GM12878 (cell line): ENCODE results near the gene DENND6B. TPM values are rescaled to one million over a fixed set of nuclear protein-coding genes. Genes with fewer than 3 reads are reported as not detected.

Experiments
- ATF7 ChIP-seq: fragments of 450-650 bp; IDR thresholded peaks from 2 replicates; pipeline ENCODE4 v1.6.1; 2016; ENCODE audit warnings: low read depth, mild to moderate bottlenecking
- BCL3 ChIP-seq: IDR thresholded peaks from 2 replicates; pipeline ENCODE4 v1.6.1; 2011; ENCODE audit warnings: borderline replicate concordance, low read depth, mild to moderate bottlenecking, moderate library complexity, low read length; ENCODE audit not compliant: insufficient read depth, poor library complexity, severe bottlenecking
- BRCA1 ChIP-seq: IDR thresholded peaks from 2 replicates; pipeline ENCODE4 v1.6.1; 2011; ENCODE audit warnings: low read depth, low read length, improper control_type of control experiment
- CHD2 ChIP-seq: IDR thresholded peaks from 2 replicates; pipeline ENCODE4 v1.6.1; 2011; ENCODE audit warnings: low read depth, low read length, improper control_type of control experiment, borderline replicate concordance
- EGR1 ChIP-seq, 2 experiments: IDR thresholded peaks; 1 replicate in 1 of 2; 2 replicates in 1 of 2; pipeline ENCODE4 v1.6.1; 2011 to 2012; ENCODE audit warnings: low read depth in 2 of 2, low read length in 2 of 2, borderline replicate concordance in 1 of 2, mild to moderate bottlenecking in 1 of 2, moderate library complexity in 1 of 2
- ETV6 ChIP-seq, 2 experiments: fragments of 450-650 bp in 1 of 2; IDR thresholded peaks in 1 of 2; conservative IDR thresholded peaks in 1 of 2; 2 replicates each; pipeline ENCODE4 v1.6.1; 2014; ENCODE audit warnings: antibody characterized with exemption in 1 of 2, borderline replicate concordance in 1 of 2, low read depth in 1 of 2, mild to moderate bottlenecking in 1 of 2, moderate library complexity in 1 of 2
- EZH2 ChIP-seq: IDR thresholded peaks from 2 replicates; pipeline ENCODE4 v1.6.1; 2012; ENCODE audit warnings: low read depth, mild to moderate bottlenecking, control low read depth, inconsistent platforms, low read length, borderline replicate concordance; ENCODE audit not compliant: control insufficient read depth
- FOXK2 ChIP-seq: fragments of 450-650 bp; IDR thresholded peaks from 2 replicates; pipeline ENCODE4 v1.6.1; 2017; ENCODE audit warnings: mild to moderate bottlenecking, moderate library complexity
- JUNB ChIP-seq: IDR thresholded peaks from 2 replicates; pipeline ENCODE4 v1.6.1; 2016; ENCODE audit warnings: antibody characterized with exemption, mild to moderate bottlenecking
- MTA2 ChIP-seq: fragments of 450-650 bp; IDR thresholded peaks from 2 replicates; pipeline ENCODE4 v1.6.1; 2016; ENCODE audit warnings: low read depth, mild to moderate bottlenecking, moderate library complexity
- NRF1 ChIP-seq: conservative IDR thresholded peaks from 2 replicates; pipeline ENCODE4 v1.6.1; 2011; ENCODE audit warnings: mild to moderate bottlenecking, low read depth, low read length, improper control_type of control experiment
- RELA ChIP-seq: fragments of 450-650 bp; IDR thresholded peaks from 2 replicates; pipeline ENCODE4 v1.8.0; 2014; ENCODE audit warnings: borderline replicate concordance; ENCODE audit not compliant: partially characterized antibody
- SIX5 ChIP-seq: IDR thresholded peaks from 2 replicates; pipeline ENCODE4 v1.6.1; 2011; ENCODE audit warnings: mild to moderate bottlenecking, low read depth, low read length, moderate library complexity; ENCODE audit not compliant: severe bottlenecking
- SKIL ChIP-seq: fragments of 450-650 bp; IDR thresholded peaks from 2 replicates; pipeline ENCODE4 v1.6.1; 2017; ENCODE audit warnings: mild to moderate bottlenecking, low read depth, inconsistent platforms; ENCODE audit not compliant: poor library complexity, severe bottlenecking
- SUPT20H ChIP-seq: IDR thresholded peaks from 2 replicates; pipeline ENCODE4 v1.6.1; 2011; ENCODE audit warnings: low read depth, mild to moderate bottlenecking, low read length, moderate library complexity, borderline replicate concordance; ENCODE audit not compliant: control insufficient read depth
- ZBTB40 ChIP-seq: fragments of 450-650 bp; IDR thresholded peaks from 2 replicates; pipeline ENCODE4 v1.6.1; 2016; ENCODE audit warnings: mild to moderate bottlenecking, moderate library complexity, borderline replicate concordance
- ZNF622 ChIP-seq: fragments of 450-650 bp; IDR thresholded peaks from 2 replicates; pipeline ENCODE4 v1.6.1; 2017; ENCODE audit warnings: mild to moderate bottlenecking, inconsistent platforms
- polyA plus RNA-seq, 11 experiments: library from polyadenylated mRNA; depleted of rRNA in 4 of 11; unstranded in 6 of 11; stranded (reverse) in 5 of 11; fragments of >200 nt; fragmentation: Nextera tagmentation in 4 of 11; fragmentation: Illumina TruSeq in 1 of 11; extraction: Ambion mirVana in 4 of 11; extraction: Trizol in 1 of 11; gene quantifications; 1 replicate in 1 of 11; 2 replicates in 10 of 11; pipeline versions ENCODE4 v1.2.1 to v1.2.3, GENCODE V29; 2011 to 2016; ENCODE audit warnings: inconsistent platforms in 2 of 11, missing spikeins in 2 of 11, low read depth in 1 of 11
- total RNA-seq, 4 experiments: library from RNA; depleted of rRNA in 3 of 4; stranded (reverse); fragments of >200 nt in 3 of 4; fragmentation: Illumina TruSeq in 1 of 4; extraction: Trizol in 1 of 4; gene quantifications; 2 replicates each; pipeline versions ENCODE4 v1.2.1 to v1.2.3, GENCODE V29; 2013 to 2021

Gene DENND6B
- total and polyA plus RNA-seq, 10 of the 15 experiments (the other 5 are each of a cell fraction or from before 2014, with no cell fraction given): 0.72 to 11.3 (median 6.2) TPM

- TF ChIP-seq BCL3 (no peak), FOXK2 (no peak), ETV6 (conservative IDR thresholded peaks at IDR 0.05 in 1 of 2, IDR thresholded peaks at IDR 0.05 in 1 of 2; ENCODE audit: borderline replicate concordance in 1 of 2, low read depth in 1 of 2) (no peak), RELA (no peak), EGR1 (IDR thresholded peaks at IDR 0.05; ENCODE audit: borderline replicate concordance in 1 of 2, low read depth in 2 of 2, low read length in 2 of 2) (no peak), BRCA1 (no peak), MTA2 (no peak), JUNB (no peak), ZNF622 (no peak), ZBTB40 (no peak), SUPT20H (no peak), NRF1 (no peak), EZH2 (no peak), SIX5 (no peak), CHD2 (0 out of 2 replicates have a peak, but pooled peaks have one; percentile 42), ATF7 (no peak), SKIL (no peak)
These were observed 55.3 kb downstream of the DENND6B start (continued) for GRCh38 chr22:50271519-50271970.
